Thyroid gland (tissue), 4 donors: ENCODE data around the gene LDB2. TPM values are rescaled to one million over a fixed set of nuclear protein-coding genes. Genes with fewer than 3 reads are reported as not detected.

ENCODE experiments used
- DNase-seq, 2 donors: peaks; one replicate each; pipeline ENCODE4 v3.0.0-alpha.2; 2019
- H3K27ac ChIP-seq, 3 donors: fragments of 200-600 bp; sonication (generic); 1 replicate in 2 of 3; 2 replicates in 1 of 3; pipeline ENCODE4 v1.5.1; 2016 to 2019; ENCODE audit warnings: mild to moderate bottlenecking in 1 of 3, moderate library complexity in 1 of 3
- H3K27me3 ChIP-seq: fragments of 200-600 bp; sonication (generic); one replicate; pipeline ENCODE4 v1.5.1; 2019
- H3K36me3 ChIP-seq, 2 donors: fragments of 200-600 bp; sonication (generic); one replicate each; pipeline ENCODE4 v1.5.1; 2016 to 2019
- H3K4me1 ChIP-seq, 2 donors: fragments of 200-600 bp; sonication (generic); one replicate each; pipeline ENCODE4 v1.5.1; 2017 to 2019
- H3K4me3 ChIP-seq, 3 donors: fragments of 200-600 bp; sonication (generic); replicated peaks in 1 of 3; 1 replicate in 2 of 3; 2 replicates in 1 of 3; pipeline ENCODE4 v1.5.1; 2016; ENCODE audit warnings: mild to moderate bottlenecking in 1 of 3
- H3K9me3 ChIP-seq: fragments of 200-600 bp; sonication (generic); one replicate; pipeline ENCODE4 v1.5.1; 2017
- POLR2A ChIP-seq, 2 donors: fragments of 450-650 bp; IDR thresholded peaks; one replicate each; pipeline ENCODE4 v1.6.1; 2017; ENCODE audit warnings: antibody characterized with exemption in 2 of 2, mild to moderate bottlenecking in 2 of 2, moderate library complexity in 1 of 2
- WGBS, 2 donors: methylation state at CpG; one replicate each; pipeline ENCODE4 v1.1.5; 2017; 5-methylcytosine and 5-hydroxymethylcytosine counted together
- intact Hi-C: fragments of 100-400 bp; cut with DNase I; formaldehyde crosslinking; loops from one replicate; pipeline ENCODE4 v1.15.1; 2023
- total RNA-seq, 4 donors: library from RNA; depleted of rRNA; stranded (reverse); fragments of >200 nt; gene quantifications; one replicate each; pipeline ENCODE4 v1.2.3, GENCODE V29; 2016
- TF ChIP-seq, protein P1 (sequence below), 6 experiments: fragments of 200-600 bp in 3 of 6; fragments of 450-650 bp in 3 of 6; sonication (generic) in 3 of 6; IDR thresholded peaks; one replicate each; pipeline ENCODE4 v1.5.1; 2016 to 2019; ENCODE audit warnings: antibody characterized with exemption in 6 of 6, mild to moderate bottlenecking in 2 of 6, inconsistent platforms in 1 of 6, moderate library complexity in 1 of 6

The LDB2 gene
- total RNA-seq = 10 to 100 TPM; 19.9 to 71.5 (median 41.1) TPM

DNA sequence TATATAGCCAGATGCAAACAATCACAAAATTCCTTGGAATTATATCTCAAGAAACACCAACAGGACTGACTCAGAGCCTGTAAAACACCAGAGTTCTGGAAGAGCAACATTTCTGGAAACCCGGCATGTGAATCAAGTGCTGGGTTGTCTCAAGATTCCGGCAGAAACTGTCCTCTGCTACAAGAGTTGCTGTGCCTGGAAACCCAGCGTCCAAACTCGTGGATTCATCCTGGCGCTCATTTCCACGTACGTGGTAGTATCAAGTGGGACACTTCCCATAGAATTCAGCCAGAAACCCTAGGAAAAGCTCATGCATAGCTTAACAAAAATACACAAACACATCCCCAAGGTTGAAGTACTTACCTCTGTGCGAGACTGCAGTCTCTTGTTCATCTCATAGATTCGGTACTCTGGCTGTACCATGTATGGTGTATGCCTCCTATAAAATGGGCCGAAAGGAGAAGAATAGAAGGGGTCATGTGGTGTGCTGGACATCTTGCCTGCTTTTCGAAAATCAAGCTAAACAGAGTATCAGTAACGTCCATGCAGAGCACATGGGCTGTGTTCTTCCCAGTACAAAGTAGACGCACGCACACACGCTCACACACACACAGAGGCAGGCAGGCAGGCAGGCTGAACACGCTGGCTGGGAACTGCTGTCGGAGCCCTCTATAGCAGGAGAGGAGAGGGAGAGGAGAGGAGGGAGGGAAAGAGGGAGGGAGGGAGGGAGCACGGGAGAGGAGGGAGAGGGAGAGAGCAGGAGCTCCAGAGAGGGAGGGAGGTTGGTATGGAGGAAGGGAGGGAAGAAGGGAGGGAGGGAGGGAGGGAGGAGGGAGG is at the start of gene LDB2:
LDB2 (minus strand) TSS at position 655 of the 837 bp plus-strand sequence.
- H3K27me3 ChIP-seq = no peaks in the 10 kb centered on the region
- 1 to 4% methylated on average over 18 of the region's 18 CpGs for WGBS, 2 donors
- intact Hi-C loops = no loop called here
- peak; percentile 82 to 84 for DNase-seq
- no peaks in the 10 kb centered on the region for H3K36me3 ChIP-seq
- H3K27ac ChIP-seq = peak within 1 kb of the TSS; percentile 40 to 74 (median 52)
- TF ChIP-seq, protein P1, sequence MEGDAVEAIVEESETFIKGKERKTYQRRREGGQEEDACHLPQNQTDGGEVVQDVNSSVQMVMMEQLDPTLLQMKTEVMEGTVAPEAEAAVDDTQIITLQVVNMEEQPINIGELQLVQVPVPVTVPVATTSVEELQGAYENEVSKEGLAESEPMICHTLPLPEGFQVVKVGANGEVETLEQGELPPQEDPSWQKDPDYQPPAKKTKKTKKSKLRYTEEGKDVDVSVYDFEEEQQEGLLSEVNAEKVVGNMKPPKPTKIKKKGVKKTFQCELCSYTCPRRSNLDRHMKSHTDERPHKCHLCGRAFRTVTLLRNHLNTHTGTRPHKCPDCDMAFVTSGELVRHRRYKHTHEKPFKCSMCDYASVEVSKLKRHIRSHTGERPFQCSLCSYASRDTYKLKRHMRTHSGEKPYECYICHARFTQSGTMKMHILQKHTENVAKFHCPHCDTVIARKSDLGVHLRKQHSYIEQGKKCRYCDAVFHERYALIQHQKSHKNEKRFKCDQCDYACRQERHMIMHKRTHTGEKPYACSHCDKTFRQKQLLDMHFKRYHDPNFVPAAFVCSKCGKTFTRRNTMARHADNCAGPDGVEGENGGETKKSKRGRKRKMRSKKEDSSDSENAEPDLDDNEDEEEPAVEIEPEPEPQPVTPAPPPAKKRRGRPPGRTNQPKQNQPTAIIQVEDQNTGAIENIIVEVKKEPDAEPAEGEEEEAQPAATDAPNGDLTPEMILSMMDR (IDR thresholded peaks at IDR 0.05) = no peak
- peak in 1 of 2 donors; percentile 40 for TF ChIP-seq POLR2A (IDR thresholded peaks at IDR 0.05)
- no peaks in the 10 kb centered on the region for H3K9me3 ChIP-seq
- peak within 1 kb of the TSS in 2 of 3 donors; percentile 28 to 61 for H3K4me3 ChIP-seq
- peaks cover 0 to 10% of the 10 kb centered on the region in 2 donors for H3K4me1 ChIP-seq

DNA sequence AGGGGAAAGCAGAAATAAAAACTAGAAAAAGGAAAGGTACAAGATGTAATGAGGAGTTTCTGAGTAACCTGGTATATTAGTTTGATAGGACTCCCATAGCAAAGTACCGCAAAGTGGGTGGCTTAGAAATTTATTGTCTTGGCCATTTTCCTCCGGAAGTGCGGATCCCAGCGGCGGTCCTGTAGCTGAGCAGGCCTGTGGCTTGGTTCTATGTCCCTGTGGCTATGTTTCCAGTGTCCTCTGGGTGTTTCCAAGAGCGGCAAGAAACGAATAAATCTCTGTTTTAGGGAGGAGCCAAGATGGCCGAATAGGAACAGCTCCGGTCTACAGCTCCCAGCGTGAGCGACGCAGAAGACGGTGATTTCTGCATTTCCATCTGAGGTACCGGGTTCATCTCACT is 44.0 kb upstream of the LDB2 start:
- Histone ChIP-seq H3K9me3 (no peaks in the 10 kb centered on the region), H3K4me3 (no peak overlapping the region), H3K36me3 (no peaks in the 10 kb centered on the region), H3K27me3 (no peaks in the 10 kb centered on the region), H3K27ac (no peak overlapping the region), H3K4me1 (no peaks in the 10 kb centered on the region)
- TF ChIP-seq POLR2A (IDR thresholded peaks at IDR 0.05) = no peak
- TF ChIP-seq, protein P1 (IDR thresholded peaks at IDR 0.05) = no peak
- DNase-seq = no peak
- WGBS, 2 donors = 94 to 96% methylated on average over 13 to 14 of the region's 14 CpGs
- intact Hi-C loops = no loop called here

DNA sequence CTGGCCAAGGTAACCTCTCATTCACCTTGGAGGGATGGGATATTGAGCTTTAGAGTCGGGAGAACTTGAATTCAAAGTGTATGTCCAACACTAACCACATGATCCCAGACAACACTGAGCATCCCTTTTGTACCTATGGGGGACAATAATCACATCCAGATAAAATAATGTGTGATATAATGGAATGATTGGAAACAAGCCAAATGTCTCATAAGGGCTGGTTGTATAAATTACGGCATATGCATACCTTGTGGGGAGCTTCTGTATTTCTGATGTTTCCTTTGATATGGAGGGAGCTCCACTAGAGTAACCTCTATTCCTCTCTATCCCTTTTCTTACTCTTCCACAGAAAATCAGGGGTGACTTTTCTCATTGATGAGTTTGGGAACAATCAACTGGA is 40.7 kb upstream of the LDB2 start:
- intact Hi-C loops = no loop called here
- TF ChIP-seq, protein P1 (IDR thresholded peaks at IDR 0.05) = no peak
- TF ChIP-seq POLR2A (IDR thresholded peaks at IDR 0.05) = no peak
- no peak for DNase-seq
- Histone ChIP-seq H3K27me3 (no peaks in the 10 kb centered on the region), H3K27ac (no peak overlapping the region), H3K4me3 (no peak overlapping the region), H3K4me1 (no peaks in the 10 kb centered on the region), H3K9me3 (no peaks in the 10 kb centered on the region), H3K36me3 (no peaks in the 10 kb centered on the region)
- whole genome bisulfite sequencing, 2 donors = 92 to 96% methylated on average over 2 of the region's 2 CpGs

DNA sequence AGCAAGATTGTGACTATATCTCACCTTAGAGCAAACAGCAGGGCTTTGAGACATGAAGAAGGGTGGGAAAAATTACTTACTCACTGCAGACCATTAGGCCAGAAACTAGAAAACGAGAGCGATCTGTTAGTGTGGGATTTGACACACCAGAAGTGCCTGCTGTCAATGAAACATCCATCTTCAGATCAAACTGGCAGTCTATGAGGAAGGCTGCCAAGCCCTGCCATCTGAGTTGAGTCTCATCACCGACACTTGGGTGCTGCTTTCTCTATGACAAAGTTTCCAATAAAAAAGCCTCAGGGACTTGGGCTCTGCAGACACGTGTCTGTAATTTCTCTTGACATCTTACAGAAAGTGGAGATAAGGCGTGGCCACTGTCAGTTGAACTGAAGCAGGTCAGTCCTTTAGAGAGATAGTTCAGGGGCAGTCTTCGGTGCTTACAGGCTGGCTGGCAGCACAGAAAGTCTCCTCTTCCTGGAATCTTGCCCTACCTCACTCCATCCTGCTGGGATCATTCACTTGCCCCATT is 40.1 kb upstream of the LDB2 start:
- Histone ChIP-seq H3K27me3 (no peaks in the 10 kb centered on the region), H3K4me1 (no peaks in the 10 kb centered on the region), H3K36me3 (no peaks in the 10 kb centered on the region), H3K9me3 (no peaks in the 10 kb centered on the region), H3K27ac (no peak overlapping the region), H3K4me3 (no peak overlapping the region)
- intact Hi-C loops = no loop called here
- 86 to 87% methylated on average over 6 of the region's 6 CpGs for WGBS, 2 donors
- TF ChIP-seq POLR2A (IDR thresholded peaks at IDR 0.05) = no peak
- TF ChIP-seq, protein P1 (IDR thresholded peaks at IDR 0.05) = no peak
- DNase-seq = no peak
